ENCODE measurements around the gene YLPM1.

GRCh38 chr14:74785056-74785613, 22.0 kb downstream of the YLPM1 start:
- TF ChIP-seq GATA2 (IDR thresholded peaks at IDR 0.05; ENCODE audit: low read depth, low read length) (no peak), GATA3 (IDR thresholded peaks at IDR 0.05; ENCODE audit: low read depth, low read length) (no peak)

All from SH-SY5Y (cell line).